ENCODE results near the gene NEK10. TPM values are rescaled to one million over a fixed set of nuclear protein-coding genes. Genes with fewer than 3 reads are reported as not detected.

NEK10 gene
- total and polyA plus RNA-seq, 9 of the 15 experiments (the other 6 are each of a cell fraction or from before 2014, with no cell fraction given): 0.07 TPM; not detected in 8

DNA sequence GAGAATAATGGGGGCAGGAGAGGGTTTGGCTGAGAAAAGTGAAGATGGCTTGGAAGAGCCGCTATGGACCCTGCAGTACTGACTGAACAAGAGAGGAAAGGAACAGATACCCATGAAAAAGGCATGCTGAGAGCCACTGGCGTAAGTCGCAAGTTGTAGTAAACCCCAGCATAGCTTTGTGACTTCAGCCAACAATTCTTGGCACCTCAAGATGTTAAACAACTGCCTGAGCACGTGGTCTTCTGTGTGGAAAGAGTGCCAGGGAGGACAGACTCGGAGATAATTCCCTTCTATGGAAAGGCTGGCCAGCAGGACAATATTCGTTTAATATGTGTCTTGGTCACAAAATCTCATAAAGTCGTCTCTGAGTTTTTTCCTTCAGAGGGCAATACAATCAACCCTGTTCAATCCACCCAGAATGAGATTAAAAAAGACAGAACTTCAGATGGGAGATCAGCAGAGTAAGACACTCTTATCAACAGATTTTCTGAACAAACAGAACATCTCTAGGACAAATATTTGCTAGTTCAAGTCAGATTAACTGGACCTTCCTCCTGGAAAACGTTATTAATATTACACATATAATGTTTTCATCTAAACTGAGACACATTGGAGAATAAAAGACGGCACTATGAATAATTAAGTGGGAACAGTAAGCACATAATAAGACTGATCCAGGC is 49.2 kb downstream of the NEK10 start (continued):
- TF ChIP-seq, protein P1, sequence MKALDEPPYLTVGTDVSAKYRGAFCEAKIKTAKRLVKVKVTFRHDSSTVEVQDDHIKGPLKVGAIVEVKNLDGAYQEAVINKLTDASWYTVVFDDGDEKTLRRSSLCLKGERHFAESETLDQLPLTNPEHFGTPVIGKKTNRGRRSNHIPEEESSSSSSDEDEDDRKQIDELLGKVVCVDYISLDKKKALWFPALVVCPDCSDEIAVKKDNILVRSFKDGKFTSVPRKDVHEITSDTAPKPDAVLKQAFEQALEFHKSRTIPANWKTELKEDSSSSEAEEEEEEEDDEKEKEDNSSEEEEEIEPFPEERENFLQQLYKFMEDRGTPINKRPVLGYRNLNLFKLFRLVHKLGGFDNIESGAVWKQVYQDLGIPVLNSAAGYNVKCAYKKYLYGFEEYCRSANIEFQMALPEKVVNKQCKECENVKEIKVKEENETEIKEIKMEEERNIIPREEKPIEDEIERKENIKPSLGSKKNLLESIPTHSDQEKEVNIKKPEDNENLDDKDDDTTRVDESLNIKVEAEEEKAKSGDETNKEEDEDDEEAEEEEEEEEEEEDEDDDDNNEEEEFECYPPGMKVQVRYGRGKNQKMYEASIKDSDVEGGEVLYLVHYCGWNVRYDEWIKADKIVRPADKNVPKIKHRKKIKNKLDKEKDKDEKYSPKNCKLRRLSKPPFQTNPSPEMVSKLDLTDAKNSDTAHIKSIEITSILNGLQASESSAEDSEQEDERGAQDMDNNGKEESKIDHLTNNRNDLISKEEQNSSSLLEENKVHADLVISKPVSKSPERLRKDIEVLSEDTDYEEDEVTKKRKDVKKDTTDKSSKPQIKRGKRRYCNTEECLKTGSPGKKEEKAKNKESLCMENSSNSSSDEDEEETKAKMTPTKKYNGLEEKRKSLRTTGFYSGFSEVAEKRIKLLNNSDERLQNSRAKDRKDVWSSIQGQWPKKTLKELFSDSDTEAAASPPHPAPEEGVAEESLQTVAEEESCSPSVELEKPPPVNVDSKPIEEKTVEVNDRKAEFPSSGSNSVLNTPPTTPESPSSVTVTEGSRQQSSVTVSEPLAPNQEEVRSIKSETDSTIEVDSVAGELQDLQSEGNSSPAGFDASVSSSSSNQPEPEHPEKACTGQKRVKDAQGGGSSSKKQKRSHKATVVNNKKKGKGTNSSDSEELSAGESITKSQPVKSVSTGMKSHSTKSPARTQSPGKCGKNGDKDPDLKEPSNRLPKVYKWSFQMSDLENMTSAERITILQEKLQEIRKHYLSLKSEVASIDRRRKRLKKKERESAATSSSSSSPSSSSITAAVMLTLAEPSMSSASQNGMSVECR (CRISPR knock-in tag; IDR thresholded peaks at IDR 0.05): no peak
- no peak for TF ChIP-seq C11orf30 (IDR thresholded peaks at IDR 0.05; ENCODE audit: low read depth)
- no peak for TF ChIP-seq KAT8 (IDR thresholded peaks at IDR 0.05; ENCODE audit: low read depth)

DNA sequence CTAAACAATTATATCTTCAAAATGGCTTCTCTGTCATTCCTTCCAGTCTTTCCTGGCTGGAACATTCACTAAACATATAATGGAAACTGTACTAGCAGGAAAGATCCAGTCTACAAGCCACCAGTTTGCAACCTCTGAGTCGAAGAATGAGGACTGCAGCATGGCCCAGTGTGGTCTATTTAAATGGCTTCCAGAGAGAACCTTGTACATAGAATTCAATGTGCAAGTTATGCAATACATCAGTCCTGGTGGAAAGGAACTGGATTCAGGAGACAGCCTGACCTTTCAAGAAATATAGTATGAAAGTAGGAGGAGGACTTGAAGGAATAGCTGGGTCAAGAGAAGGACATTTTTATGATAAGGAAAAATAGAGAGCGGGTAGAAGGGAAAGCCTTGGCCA is 49.9 kb downstream of the NEK10 start:
- in situ Hi-C loops (cut with MboI): no loop called here
- no peak for ATAC-seq

More for the DNA sequence above, 49.9 kb downstream of the NEK10 start:
- intact Hi-C loops (cut with micrococcal nuclease): loop anchor here (10.0 kb wide), 2 partner anchors 345 to 1005 kb away; no protein-coding TSS in a partner anchor
- no peaks in the 10 kb centered on the region for H3K27me3 ChIP-seq (ENCODE audit: control insufficient read depth in 2 of 2, insufficient read depth in 2 of 2, low read length in 2 of 2)
- no TSS peak for BruUV-seq (replicated peaks)
- no peaks in the 10 kb centered on the region for H3K9me1 ChIP-seq (ENCODE audit: control insufficient read depth, insufficient read depth, low read length)
- H3K4me1 ChIP-seq (replicated peaks in 1 of 2; ENCODE audit: control insufficient read depth in 2 of 2, insufficient read depth in 2 of 2, low read length in 2 of 2): no peaks in the 10 kb centered on the region
- TF ChIP-seq ZNF282 (CRISPR knock-in tag; IDR thresholded peaks at IDR 0.05) (no peak), HOXB6 (CRISPR knock-in tag; IDR thresholded peaks at IDR 0.05; ENCODE audit: borderline replicate concordance) (no peak), NBN (IDR thresholded peaks at IDR 0.05; ENCODE audit: low read depth) (no peak), CAMTA2 (CRISPR knock-in tag; conservative IDR thresholded peaks at IDR 0.05) (no peak), MAZ (CRISPR knock-in tag; conservative IDR thresholded peaks at IDR 0.05 in 1 of 2, IDR thresholded peaks at IDR 0.05 in 1 of 2) (no peak)
- no peaks in the 10 kb centered on the region for H3K9me3 ChIP-seq (replicated peaks; ENCODE audit: control insufficient read depth, insufficient read depth, low read depth, low read length)
- CTCF ChIA-PET (ENCODE audit: low intra/inter-chr PET ratio): no interaction called here
- no peak overlapping the region for H3K4me2 ChIP-seq (ENCODE audit: insufficient read depth, low read length)
- 0% methylated on average over 2 of the region's 2 CpGs for WGBS (ENCODE audit: insufficient coverage, low coverage, missing lambda C conversion rate)
- DNase-seq (ENCODE audit: extremely low read depth in 1 of 4, low spot score in 3 of 4): no peak
- no peaks in the 10 kb centered on the region for H4K20me1 ChIP-seq (replicated peaks; ENCODE audit: control insufficient read depth, insufficient read depth, low read length)
- no peak overlapping the region for H3K27ac ChIP-seq (ENCODE audit: extremely low read depth, low read depth, low read length)
- H3K9ac ChIP-seq (ENCODE audit: insufficient read depth in 1 of 2, low read depth in 2 of 2, low read length in 2 of 2): no peak overlapping the region
- no peak overlapping the region for H3K4me3 ChIP-seq
- H2AFZ ChIP-seq (ENCODE audit: low read depth, low read length): no peak overlapping the region
- FAIRE-seq: no peak
- POLR2A ChIA-PET: no interaction called here
- H3K36me3 ChIP-seq (ENCODE audit: control insufficient read depth, insufficient read depth, low read length): no peaks in the 10 kb centered on the region
- H3K79me2 ChIP-seq (ENCODE audit: control insufficient read depth, insufficient read depth, low read length): no peaks in the 10 kb centered on the region
